Lower lobe of right lung (tissue), 2 donors: ENCODE data around the gene FCAMR. TPM values are rescaled to one million over a fixed set of nuclear protein-coding genes. Genes with fewer than 3 reads are reported as not detected.

ENCODE experiments used
- ATAC-seq, 2 donors: fragments of 200-7000 bp; cut with Tn5 transposase; one replicate each; pipeline ENCODE4 v1.9.1; 2020 to 2022; ENCODE audit warnings: mild to moderate bottlenecking in 2 of 2, moderate library complexity in 2 of 2
- DNase-seq: peaks from one replicate; pipeline ENCODE4 v3.0.0-alpha.2; 2020
- H3K27ac ChIP-seq: fragments of 200-600 bp; one replicate; pipeline ENCODE4 v1.8.0; 2022
- H3K27me3 ChIP-seq: fragments of 200-600 bp; one replicate; pipeline ENCODE4 v1.8.0; 2022; ENCODE audit warnings: low read depth
- H3K36me3 ChIP-seq: fragments of 200-600 bp; one replicate; pipeline ENCODE4 v1.8.0; 2022; ENCODE audit warnings: mild to moderate bottlenecking
- H3K4me1 ChIP-seq: fragments of 200-600 bp; one replicate; pipeline ENCODE4 v1.8.0; 2022
- H3K4me3 ChIP-seq: fragments of 200-600 bp; one replicate; pipeline ENCODE4 v1.8.0; 2022; ENCODE audit warnings: mild to moderate bottlenecking
- H3K9me3 ChIP-seq: fragments of 200-600 bp; one replicate; pipeline ENCODE4 v1.8.0; 2022
- CTCF ChIP-seq: fragments of 200-600 bp; IDR thresholded peaks from one replicate; pipeline ENCODE4 v1.8.0; 2022; ENCODE audit warnings: antibody characterized with exemption, mild to moderate bottlenecking
- intact Hi-C: fragments of 100-400 bp; cut with DNase I; formaldehyde crosslinking; loops from one replicate; pipeline ENCODE4 v1.11.0; 2022
- total RNA-seq: library from RNA; stranded (reverse); fragmentation: NEBNext Ultra II Directional; extraction: Animal tissue kit (Norgen Biotek cat#: 25700); gene quantifications from one replicate; pipeline ENCODE4 v1.2.1, GENCODE V29; 2021
- donor health status: DM: no; HTN: yes; CAD: no; lungs with severe emphysema.

FCAMR gene
- total RNA-seq, 1 donor from 2014 or later, result not detected

DNA sequence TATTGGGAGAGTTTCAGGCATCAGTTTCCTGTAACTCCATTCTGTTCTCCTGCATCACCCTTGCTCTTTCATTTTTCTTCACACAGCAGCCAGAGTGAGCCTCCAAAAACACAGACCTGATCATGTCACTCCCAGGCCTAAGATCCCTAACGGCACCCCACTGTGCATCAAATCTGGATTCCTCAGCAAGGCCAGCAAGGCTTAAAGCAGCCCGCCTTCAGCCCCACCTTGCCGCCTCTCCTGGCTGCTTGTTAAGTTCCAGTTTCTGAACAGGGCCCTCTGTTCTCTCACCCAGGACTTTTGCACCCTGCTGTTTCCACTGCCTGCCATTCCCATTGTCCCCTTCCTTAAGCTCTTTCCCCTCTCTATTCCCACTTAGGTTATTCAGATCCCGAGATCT, 33.0 kb upstream of the FCAMR start:
- ATAC-seq, result peak in 1 of 2 donors; percentile 0
- no peak for DNase-seq
- intact Hi-C loops, result no loop called here
- H3K36me3 ChIP-seq, result no peaks in the 10 kb centered on the region
- no peaks in the 10 kb centered on the region for H3K9me3 ChIP-seq
- peaks cover 33% of the 10 kb centered on the region for H3K4me1 ChIP-seq
- H3K27me3 ChIP-seq, result no peaks in the 10 kb centered on the region
- TF ChIP-seq CTCF, result no peak
- no peak overlapping the region for H3K4me3 ChIP-seq
- peak overlapping the region; percentile 69 for H3K27ac ChIP-seq

DNA sequence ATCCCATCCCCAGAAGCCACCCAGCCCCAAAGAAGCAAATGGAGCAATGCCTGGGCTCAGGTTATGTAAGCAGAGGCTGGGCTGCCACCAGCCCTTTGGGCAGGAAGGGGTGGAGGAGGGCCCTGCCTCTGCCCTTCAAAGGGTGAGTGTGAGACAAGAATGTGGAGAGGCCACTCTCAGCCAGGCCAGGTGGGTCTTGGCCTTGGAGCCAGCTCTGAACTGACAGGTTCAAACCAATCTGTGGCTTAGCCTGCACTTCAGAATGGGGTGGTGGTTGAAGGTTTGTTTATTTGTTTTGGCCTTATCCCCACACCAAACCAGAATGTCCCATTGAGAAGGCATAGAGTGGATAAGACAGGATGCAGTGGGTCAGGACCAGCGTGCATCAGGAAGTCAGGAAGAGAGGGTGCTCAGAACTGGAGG, 32.5 kb upstream of the FCAMR start:
- Histone ChIP-seq H3K27ac (peak overlapping the region; percentile 69), H3K27me3 (no peaks in the 10 kb centered on the region), H3K9me3 (no peaks in the 10 kb centered on the region), H3K4me3 (no peak overlapping the region), H3K4me1 (peaks cover 28% of the 10 kb centered on the region), H3K36me3 (no peaks in the 10 kb centered on the region)
- ATAC-seq, result peak; percentile 95 to 96
- peak; percentile 91 for DNase-seq
- no peak for TF ChIP-seq CTCF
- intact Hi-C loops, result no loop called here

DNA sequence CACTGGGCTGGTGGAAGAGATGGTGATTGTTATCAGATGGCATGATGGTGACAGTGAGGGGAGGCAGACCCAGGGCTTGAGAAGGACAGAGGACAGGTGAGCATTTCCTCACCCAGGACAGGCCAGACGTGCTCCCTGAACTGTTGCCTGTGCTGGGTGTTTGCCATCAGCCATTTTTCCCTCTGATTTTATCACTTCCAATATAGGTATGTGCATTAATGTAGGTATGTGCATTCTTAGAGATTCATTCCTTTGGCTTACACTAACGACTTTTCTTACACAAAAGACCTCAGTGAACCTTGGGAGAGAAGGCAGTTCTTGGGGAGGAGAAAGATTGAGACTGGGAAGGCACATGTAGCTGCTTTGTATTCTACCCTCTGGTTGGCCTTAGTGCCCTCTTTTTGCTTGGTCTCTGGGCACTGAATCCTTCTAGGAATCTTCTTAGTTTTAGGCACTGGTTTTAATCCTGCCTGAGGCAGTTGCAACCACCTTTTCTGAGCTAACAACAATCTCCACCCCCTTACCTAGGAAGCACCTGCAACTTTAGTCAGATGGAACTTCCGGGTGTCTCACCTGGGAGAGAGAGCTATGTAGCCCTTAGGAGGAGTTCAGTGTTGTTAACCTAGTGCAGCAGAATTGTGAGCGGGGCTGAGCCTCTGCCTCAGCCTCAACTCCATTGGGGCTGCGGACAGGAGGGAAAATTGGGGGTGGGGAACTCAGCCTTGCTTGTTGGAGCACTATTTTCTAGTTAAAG, 31.4 kb upstream of the FCAMR start:
- intact Hi-C loops, result no loop called here
- DNase-seq (no peak), ATAC-seq (no peak)
- Histone ChIP-seq H3K9me3 (no peaks in the 10 kb centered on the region), H3K27ac (peak overlapping the region; percentile 53), H3K27me3 (no peaks in the 10 kb centered on the region), H3K4me3 (no peak overlapping the region), H3K4me1 (peaks cover 25% of the 10 kb centered on the region), H3K36me3 (no peaks in the 10 kb centered on the region)
- TF ChIP-seq CTCF, result no peak

- intact Hi-C loops, result no loop called here
- Histone ChIP-seq H3K27ac (no peak overlapping the region), H3K9me3 (no peaks in the 10 kb centered on the region), H3K27me3 (no peaks in the 10 kb centered on the region), H3K4me3 (no peak overlapping the region), H3K36me3 (no peaks in the 10 kb centered on the region), H3K4me1 (peaks cover 25% of the 10 kb centered on the region)
- DNase-seq, result no peak
- TF ChIP-seq CTCF, result no peak
- no peak for ATAC-seq
These were observed 30.5 kb upstream of the FCAMR start for GRCh38 chr1:207000651-207001291.

DNA sequence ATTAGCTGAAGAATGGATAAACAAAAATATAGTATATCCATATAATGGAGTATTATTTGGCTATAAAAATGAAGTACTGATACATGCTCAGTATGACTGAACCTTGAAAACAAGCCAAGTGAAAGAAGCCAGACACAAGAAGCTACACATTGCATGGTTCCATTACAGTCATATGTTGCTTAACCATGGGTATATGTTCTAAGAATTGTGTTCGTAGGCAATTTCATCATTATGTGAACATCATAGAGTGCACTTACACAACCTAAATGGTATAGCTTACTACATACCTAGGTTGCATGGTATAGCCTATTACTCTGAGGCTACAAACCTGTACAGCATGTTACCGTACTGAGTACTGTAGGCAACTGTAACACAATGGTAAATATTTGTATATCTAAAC, 28.6 kb upstream of the FCAMR start:
- TF ChIP-seq CTCF, result no peak
- no peaks in the 10 kb centered on the region for H3K27me3 ChIP-seq
- no peak for DNase-seq
- no peaks in the 10 kb centered on the region for H3K9me3 ChIP-seq
- intact Hi-C loops, result no loop called here
- peaks cover 9% of the 10 kb centered on the region for H3K4me1 ChIP-seq
- H3K4me3 ChIP-seq, result no peak overlapping the region
- no peaks in the 10 kb centered on the region for H3K36me3 ChIP-seq
- no peak for ATAC-seq
- H3K27ac ChIP-seq, result no peak overlapping the region
